Esophagus muscularis mucosa (tissue), 4 donors: ENCODE results near the gene KRT34. TPM values are rescaled to one million over a fixed set of nuclear protein-coding genes. Genes with fewer than 3 reads are reported as not detected.

Experiments used
- DNase-seq: peaks from one replicate; pipeline ENCODE4 v3.0.0-alpha.2; 2017; ENCODE audit errors: extremely low spot score
- H3K27ac ChIP-seq, 4 donors: fragments of 200-600 bp; sonication (generic); replicated peaks in 1 of 4; 1 replicate in 3 of 4; 2 replicates in 1 of 4; pipeline ENCODE4 v1.5.1; 2016 to 2019; ENCODE audit warnings: mild to moderate bottlenecking in 1 of 4
- H3K27me3 ChIP-seq, 4 donors: fragments of 200-600 bp; sonication (generic); one replicate each; pipeline versions ENCODE4 v1.5.1 to v1.6.0; 2016 to 2019
- H3K36me3 ChIP-seq, 4 donors: fragments of 200-600 bp; sonication (generic); one replicate each; pipeline ENCODE4 v1.5.1; 2016 to 2019
- H3K4me1 ChIP-seq, 4 donors: fragments of 200-600 bp; sonication (generic); one replicate each; pipeline ENCODE4 v1.5.1; 2016 to 2019
- H3K4me3 ChIP-seq, 4 donors: fragments of 200-600 bp; sonication (generic); 1 replicate in 2 of 4; 2 replicates in 2 of 4; pipeline ENCODE4 v1.5.1; 2016 to 2019; ENCODE audit warnings: mild to moderate bottlenecking in 4 of 4, moderate library complexity in 1 of 4
- H3K9me3 ChIP-seq, 4 donors: fragments of 200-600 bp; sonication (generic); 1 replicate in 3 of 4; 2 replicates in 1 of 4; pipeline ENCODE4 v1.5.1; 2016 to 2019
- CTCF ChIP-seq, 3 experiments: fragments of 200-600 bp in 2 of 3; fragments of 450-650 bp in 1 of 3; sonication (generic) in 2 of 3; IDR thresholded peaks; one replicate each; pipeline ENCODE4 v1.5.1; 2017 to 2019; ENCODE audit warnings: antibody characterized with exemption in 3 of 3, mild to moderate bottlenecking in 2 of 3, moderate library complexity in 1 of 3
- EP300 ChIP-seq: sonication (generic); formaldehyde crosslinking; IDR thresholded peaks from one replicate; pipeline ENCODE4 v1.6.1; 2017; ENCODE audit warnings: antibody characterized with exemption
- POLR2A ChIP-seq: fragments of 450-650 bp; IDR thresholded peaks from one replicate; pipeline ENCODE4 v1.6.1; 2017; ENCODE audit warnings: antibody characterized with exemption, moderate library complexity, mild to moderate bottlenecking, low read depth
- POLR2AphosphoS5 ChIP-seq, 2 donors: sonication (generic); formaldehyde crosslinking; IDR thresholded peaks; one replicate each; pipeline ENCODE4 v1.6.1; 2017; ENCODE audit warnings: antibody characterized with exemption in 2 of 2
- WGBS: methylation state at CpG from one replicate; pipeline ENCODE4 v1.1.5; 2018; 5-methylcytosine and 5-hydroxymethylcytosine counted together
- intact Hi-C: fragments of 100-400 bp; cut with DNase I; formaldehyde crosslinking; loops from one replicate; pipeline ENCODE4 v1.15.1; 2023
- total RNA-seq, 4 donors: library from RNA; depleted of rRNA; stranded (reverse); fragments of >200 nt; gene quantifications; one replicate each; pipeline versions ENCODE4 v1.1.0 to v1.2.1, GENCODE V29; 2016

Gene KRT34
- total RNA-seq, 4 donors from 2014 or later, result not detected

GRCh38 chr17:41421617-41422016, 39.5 kb upstream of the KRT34 start:
- intact Hi-C loops, result no loop called here
- Histone ChIP-seq H3K36me3 (no peaks in the 10 kb centered on the region), H3K27me3 (no peaks in the 10 kb centered on the region), H3K4me3 (no peak overlapping the region), H3K4me1 (peaks cover 0 to 21% (median 17%) of the 10 kb centered on the region in 4 donors), H3K27ac (no peak overlapping the region), H3K9me3 (no peaks in the 10 kb centered on the region)
- TF ChIP-seq CTCF (IDR thresholded peaks at IDR 0.05) (no peak), POLR2AphosphoS5 (IDR thresholded peaks at IDR 0.05) (no peak), EP300 (no peak)
- WGBS, result 96% methylated on average over 4 of the region's 4 CpGs
- DNase-seq, result no peak

GRCh38 chr17:41421116-41421515, 39.0 kb upstream of the KRT34 start:
- no peaks in the 10 kb centered on the region for H3K27me3 ChIP-seq
- intact Hi-C loops, result no loop called here

GRCh38 chr17:41420134-41420533, 38.0 kb upstream of the KRT34 start:
- H3K36me3 ChIP-seq, result no peaks in the 10 kb centered on the region
- no peak overlapping the region for H3K27ac ChIP-seq
- H3K4me1 ChIP-seq, result peaks cover 0 to 35% (median 29%) of the 10 kb centered on the region in 4 donors
- TF ChIP-seq CTCF (IDR thresholded peaks at IDR 0.05), result no peak
- TF ChIP-seq POLR2A, result no peak
- TF ChIP-seq EP300, result no peak
- TF ChIP-seq POLR2AphosphoS5 (IDR thresholded peaks at IDR 0.05), result no peak
- no peak for DNase-seq
- 54% methylated on average over 4 of the region's 4 CpGs for WGBS
- intact Hi-C loops, result no loop called here
- H3K27me3 ChIP-seq, result no peaks in the 10 kb centered on the region
- no peaks in the 10 kb centered on the region for H3K9me3 ChIP-seq
- no peak overlapping the region for H3K4me3 ChIP-seq

More at GRCh38 chr17:41421116-41421515, 39.0 kb upstream of the KRT34 start:
- Histone ChIP-seq H3K4me3 (no peak overlapping the region), H3K36me3 (no peaks in the 10 kb centered on the region), H3K9me3 (no peaks in the 10 kb centered on the region), H3K27ac (no peak overlapping the region), H3K4me1 (peaks cover 0 to 26% (median 22%) of the 10 kb centered on the region in 4 donors)
- 79% methylated on average over 9 of the region's 9 CpGs for WGBS
- TF ChIP-seq CTCF (IDR thresholded peaks at IDR 0.05) (no peak), POLR2A (no peak)
- no peak for DNase-seq

GRCh38 chr17:41419716-41420115, 37.6 kb upstream of the KRT34 start:
- Histone ChIP-seq H3K4me3 (no peak overlapping the region), H3K27ac (no peak overlapping the region), H3K27me3 (no peaks in the 10 kb centered on the region), H3K9me3 (no peaks in the 10 kb centered on the region), H3K36me3 (no peaks in the 10 kb centered on the region), H3K4me1 (peaks cover 0 to 35% (median 29%) of the 10 kb centered on the region in 4 donors)
- DNase-seq, result no peak
- WGBS, result 93% methylated on average over 4 of the region's 4 CpGs
- no peak for TF ChIP-seq POLR2AphosphoS5 (IDR thresholded peaks at IDR 0.05)
- TF ChIP-seq EP300, result no peak
- no peak for TF ChIP-seq POLR2A
- no peak for TF ChIP-seq CTCF (IDR thresholded peaks at IDR 0.05)
- intact Hi-C loops, result no loop called here

- DNase-seq, result no peak
- intact Hi-C loops, result no loop called here
- H3K9me3 ChIP-seq, result no peaks in the 10 kb centered on the region
- 92% methylated on average over 7 of the region's 7 CpGs for WGBS
- no peak overlapping the region for H3K4me3 ChIP-seq
- no peaks in the 10 kb centered on the region for H3K27me3 ChIP-seq
- TF ChIP-seq POLR2AphosphoS5 (IDR thresholded peaks at IDR 0.05) (no peak), EP300 (no peak), CTCF (IDR thresholded peaks at IDR 0.05) (no peak), POLR2A (no peak)
- no peak overlapping the region for H3K27ac ChIP-seq
- H3K4me1 ChIP-seq, result peaks cover 0 to 35% (median 29%) of the 10 kb centered on the region in 4 donors
- no peaks in the 10 kb centered on the region for H3K36me3 ChIP-seq
These were observed 36.2 kb upstream of the KRT34 start for GRCh38 chr17:41418116-41418860.
